ENCODE data around the gene ADGRF5. TPM values are rescaled to one million over a fixed set of nuclear protein-coding genes. Genes with fewer than 3 reads are reported as not detected.

Gene ADGRF5
- total RNA-seq, 2 experiments from 2014 or later, result not detected

DNA sequence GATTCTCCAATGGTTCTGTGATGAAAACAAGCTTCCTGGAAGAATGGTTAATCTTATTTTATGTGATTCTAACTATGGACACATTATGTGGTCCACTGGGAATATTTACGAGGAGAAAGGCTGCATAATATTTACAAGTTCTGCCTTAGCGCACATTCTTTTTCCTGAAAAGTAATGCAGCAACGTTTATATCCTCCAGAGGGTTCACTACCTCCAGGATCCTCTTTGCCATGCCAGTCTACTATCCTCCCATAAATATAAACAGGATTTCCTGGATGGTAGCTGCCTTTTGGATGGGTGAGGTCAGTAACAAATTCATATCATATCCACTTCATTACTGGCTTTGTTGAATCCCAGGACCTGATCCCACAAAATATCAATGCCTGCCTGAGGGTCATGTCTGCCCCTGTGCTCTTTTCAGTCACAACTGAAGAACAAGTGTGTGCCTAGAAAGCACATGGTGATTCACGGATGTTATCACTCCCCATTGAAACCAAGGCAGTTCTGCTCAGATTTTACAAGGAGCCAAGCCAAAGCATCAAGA lies 30.4 kb downstream of the ADGRF5 start:
- ATAC-seq (no peak), DNase-seq (no peak)
- Mint-ChIP-seq H3K36me3 (ENCODE audit: low read depth) (no peaks in the 10 kb centered on the region), H3K4me1 (ENCODE audit: low read depth) (no peaks in the 10 kb centered on the region), H3K9me3 (no peaks in the 10 kb centered on the region), H3K27ac (no peak overlapping the region), H3K27me3 (peaks cover 2% of the 10 kb centered on the region), H3K4me3 (no peak overlapping the region)
- TF ChIP-seq, protein P1, sequence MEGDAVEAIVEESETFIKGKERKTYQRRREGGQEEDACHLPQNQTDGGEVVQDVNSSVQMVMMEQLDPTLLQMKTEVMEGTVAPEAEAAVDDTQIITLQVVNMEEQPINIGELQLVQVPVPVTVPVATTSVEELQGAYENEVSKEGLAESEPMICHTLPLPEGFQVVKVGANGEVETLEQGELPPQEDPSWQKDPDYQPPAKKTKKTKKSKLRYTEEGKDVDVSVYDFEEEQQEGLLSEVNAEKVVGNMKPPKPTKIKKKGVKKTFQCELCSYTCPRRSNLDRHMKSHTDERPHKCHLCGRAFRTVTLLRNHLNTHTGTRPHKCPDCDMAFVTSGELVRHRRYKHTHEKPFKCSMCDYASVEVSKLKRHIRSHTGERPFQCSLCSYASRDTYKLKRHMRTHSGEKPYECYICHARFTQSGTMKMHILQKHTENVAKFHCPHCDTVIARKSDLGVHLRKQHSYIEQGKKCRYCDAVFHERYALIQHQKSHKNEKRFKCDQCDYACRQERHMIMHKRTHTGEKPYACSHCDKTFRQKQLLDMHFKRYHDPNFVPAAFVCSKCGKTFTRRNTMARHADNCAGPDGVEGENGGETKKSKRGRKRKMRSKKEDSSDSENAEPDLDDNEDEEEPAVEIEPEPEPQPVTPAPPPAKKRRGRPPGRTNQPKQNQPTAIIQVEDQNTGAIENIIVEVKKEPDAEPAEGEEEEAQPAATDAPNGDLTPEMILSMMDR (IDR thresholded peaks at IDR 0.05), result no peak
- intact Hi-C loops (cut with micrococcal nuclease), result no loop called here
- ChIA-PET POLR2A (interaction anchor here (0.6 kb wide), 1 partner anchor 416 kb away, joined by 3 read pairs; no protein-coding TSS in a partner anchor), CTCF (interaction anchor here (1.4 kb wide), 1 partner anchor 43 kb away, joined by 3 read pairs; no protein-coding TSS in a partner anchor)

DNA sequence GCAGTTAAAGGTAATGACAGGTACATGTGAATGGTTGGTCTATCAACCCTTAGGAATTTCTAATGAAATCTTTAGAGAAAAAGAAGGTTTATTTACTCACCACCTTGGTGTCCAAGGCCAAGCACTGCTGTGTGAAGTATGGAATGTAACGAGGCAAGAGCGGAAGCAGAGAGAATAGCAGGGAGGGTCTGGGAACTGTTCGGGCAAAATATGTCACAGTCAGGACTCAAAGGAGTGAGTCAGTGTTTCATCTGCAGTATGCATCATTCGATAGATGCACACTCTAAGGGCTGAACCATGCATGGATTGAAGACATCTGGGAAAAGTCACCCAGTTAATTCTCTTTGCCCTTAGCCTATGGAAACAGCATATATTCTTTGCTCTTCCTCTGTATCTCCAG lies 33.2 kb downstream of the ADGRF5 start:
- Mint-ChIP-seq H3K9me3 (no peaks in the 10 kb centered on the region), H3K27me3 (no peaks in the 10 kb centered on the region), H3K4me3 (no peak overlapping the region), H3K36me3 (ENCODE audit: low read depth) (no peaks in the 10 kb centered on the region), H3K27ac (no peak overlapping the region), H3K4me1 (ENCODE audit: low read depth) (no peaks in the 10 kb centered on the region)
- ChIA-PET POLR2A (no interaction called here), CTCF (no interaction called here)
- intact Hi-C loops (cut with micrococcal nuclease), result no loop called here
- DNase-seq (no peak), ATAC-seq (no peak)
- TF ChIP-seq, protein P1 (IDR thresholded peaks at IDR 0.05), result no peak

DNA sequence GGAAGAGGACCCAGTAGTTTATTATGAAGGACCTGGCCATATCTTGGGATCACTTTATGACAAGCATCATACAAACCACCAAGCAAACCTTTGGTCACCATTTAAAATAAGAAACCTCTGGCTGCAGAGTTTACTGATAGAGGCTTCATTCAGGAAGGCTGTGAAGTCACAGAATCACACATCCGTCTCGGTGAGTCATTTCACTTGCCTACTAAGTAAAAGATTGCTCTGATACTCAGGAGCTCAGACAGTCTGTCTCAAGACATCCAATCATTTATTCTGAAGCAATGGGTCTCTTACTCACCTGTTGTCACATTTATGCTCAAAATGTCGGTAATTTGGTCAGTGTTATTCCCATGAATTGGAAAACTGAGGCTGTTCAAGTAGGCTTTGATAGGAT lies 33.7 kb downstream of the ADGRF5 start:
- POLR2A ChIA-PET, result no interaction called here
- intact Hi-C loops (cut with micrococcal nuclease), result no loop called here
- Mint-ChIP-seq H3K4me3 (no peak overlapping the region), H3K27me3 (peaks cover 1% of the 10 kb centered on the region), H3K9me3 (no peaks in the 10 kb centered on the region), H3K27ac (no peak overlapping the region), H3K36me3 (ENCODE audit: low read depth) (no peaks in the 10 kb centered on the region), H3K4me1 (ENCODE audit: low read depth) (no peaks in the 10 kb centered on the region)
- DNase-seq (no peak), ATAC-seq (no peak)
- CTCF ChIA-PET, result no interaction called here
- TF ChIP-seq, protein P1 (IDR thresholded peaks at IDR 0.05), result no peak

DNA sequence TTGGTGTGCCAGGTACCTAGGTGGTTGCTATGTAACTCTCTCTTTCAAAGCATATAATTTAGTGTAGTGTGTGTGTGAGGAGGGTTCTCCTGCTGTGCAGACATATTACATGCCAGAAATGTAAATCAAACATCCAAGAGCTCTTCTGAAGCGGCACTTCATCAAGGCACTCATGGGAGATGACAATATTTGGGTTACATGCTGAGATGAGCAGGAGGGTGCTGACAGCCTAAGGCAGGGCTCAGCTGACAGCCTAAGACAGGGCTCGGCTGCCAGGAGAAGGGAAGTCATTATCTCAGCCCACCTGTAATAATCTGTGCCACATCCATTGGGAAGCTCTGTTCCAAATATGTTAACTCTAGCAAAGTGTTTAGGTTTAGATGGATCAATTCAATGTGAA lies 39.1 kb downstream of the ADGRF5 start:
- Mint-ChIP-seq H3K9me3 (no peaks in the 10 kb centered on the region), H3K27ac (no peak overlapping the region), H3K36me3 (ENCODE audit: low read depth) (no peaks in the 10 kb centered on the region), H3K4me1 (ENCODE audit: low read depth) (no peaks in the 10 kb centered on the region), H3K4me3 (no peak overlapping the region), H3K27me3 (peaks cover 10% of the 10 kb centered on the region)
- CTCF ChIA-PET, result no interaction called here
- intact Hi-C loops (cut with micrococcal nuclease), result no loop called here
- TF ChIP-seq, protein P1 (IDR thresholded peaks at IDR 0.05), result no peak
- POLR2A ChIA-PET, result no interaction called here
- ATAC-seq, result no peak
- DNase-seq, result no peak

DNA sequence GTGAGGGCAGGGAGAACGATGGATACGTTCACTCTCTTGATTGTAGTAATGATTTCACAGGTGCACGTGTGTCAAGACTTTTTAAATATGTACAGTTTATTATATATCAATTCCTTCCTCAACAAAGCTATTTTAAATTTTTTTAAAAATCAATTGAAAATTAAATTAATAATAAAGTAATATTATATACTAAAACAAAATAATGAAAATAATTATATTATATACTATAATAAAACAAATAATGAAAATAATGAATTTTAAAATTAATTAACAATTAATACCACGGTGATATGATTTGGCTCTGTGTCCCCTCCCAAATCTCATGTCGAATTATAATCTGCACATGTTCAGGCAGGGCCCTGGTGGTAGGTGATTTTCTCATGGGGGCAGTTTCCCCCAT lies 42.7 kb downstream of the ADGRF5 start:
- Mint-ChIP-seq H3K27me3 (peaks cover 12% of the 10 kb centered on the region), H3K4me3 (no peak overlapping the region), H3K9me3 (no peaks in the 10 kb centered on the region), H3K4me1 (ENCODE audit: low read depth) (no peaks in the 10 kb centered on the region), H3K36me3 (ENCODE audit: low read depth) (no peaks in the 10 kb centered on the region), H3K27ac (no peak overlapping the region)
- intact Hi-C loops (cut with micrococcal nuclease), result no loop called here
- CTCF ChIA-PET, result no interaction called here
- DNase-seq (no peak), ATAC-seq (no peak)
- POLR2A ChIA-PET, result no interaction called here
- TF ChIP-seq, protein P1 (IDR thresholded peaks at IDR 0.05), result no peak
